Smooth muscle cell (in vitro differentiated cells): ENCODE results near the gene LDAH. TPM values are rescaled to one million over a fixed set of nuclear protein-coding genes. Genes with fewer than 3 reads are reported as not detected.

ENCODE experiments used
- DNase-seq: peaks from one replicate; lab custom pipeline; 2025; ENCODE audit not compliant: unreplicated experiment; lab: John Stamatoyannopoulos, UW
- H2AFZ ChIP-seq: fragments of 200-600 bp; sonication (generic); 2 replicates; pipeline ENCODE4 v1.6.0; 2016; ENCODE audit warnings: antibody characterized with exemption, low read depth, mild to moderate bottlenecking
- H3F3A ChIP-seq: fragments of 200-600 bp; sonication (generic); 2 replicates; pipeline ENCODE4 v1.6.0; 2017; ENCODE audit warnings: antibody characterized with exemption, low read depth
- H3K27ac ChIP-seq: fragments of 200-600 bp; sonication (generic); 2 replicates; pipeline ENCODE4 v1.5.1; 2016; ENCODE audit warnings: low read depth, mild to moderate bottlenecking
- H3K27me3 ChIP-seq: fragments of 200-600 bp; sonication (generic); 2 replicates; pipeline ENCODE4 v1.6.1; 2016; ENCODE audit warnings: low read depth, mild to moderate bottlenecking
- H3K36me3 ChIP-seq: fragments of 200-600 bp; sonication (generic); 2 replicates; pipeline ENCODE4 v1.5.1; 2016; ENCODE audit warnings: low read depth
- H3K4me1 ChIP-seq: fragments of 200-600 bp; sonication (generic); 2 replicates; pipeline ENCODE4 v1.5.1; 2016; ENCODE audit warnings: low read depth
- H3K4me2 ChIP-seq: fragments of 200-600 bp; sonication (generic); 2 replicates; pipeline ENCODE4 v1.6.0; 2016; ENCODE audit warnings: mild to moderate bottlenecking
- H3K4me3 ChIP-seq: fragments of 200-600 bp; sonication (generic); 2 replicates; pipeline ENCODE4 v1.5.1; 2016; ENCODE audit warnings: mild to moderate bottlenecking
- H3K79me2 ChIP-seq: fragments of 200-600 bp; sonication (generic); 2 replicates; pipeline ENCODE4 v1.6.0; 2016; ENCODE audit warnings: low read depth, mild to moderate bottlenecking
- H3K9ac ChIP-seq: fragments of 200-600 bp; sonication (generic); 2 replicates; pipeline ENCODE4 v1.6.0; 2016; ENCODE audit warnings: low read depth
- H3K9me3 ChIP-seq: fragments of 200-600 bp; sonication (generic); replicated peaks from 2 replicates; pipeline ENCODE4 v1.5.1; 2016; ENCODE audit warnings: low read depth
- H4K20me1 ChIP-seq: fragments of 200-600 bp; sonication (generic); 2 replicates; pipeline ENCODE4 v1.6.0; 2016; ENCODE audit warnings: low read depth
- WGBS: methylation state at CpG from one replicate; pipeline ENCODE4 v1.1.7; 2016; ENCODE audit warnings: low lambda C conversion rate; 5-methylcytosine and 5-hydroxymethylcytosine counted together
- polyA plus RNA-seq: library from polyadenylated mRNA; unstranded; fragments of >200 nt; fragmentation: Nextera tagmentation; extraction: Ambion mirVana; gene quantifications from 2 replicates; pipeline ENCODE4 v1.2.1, GENCODE V29; 2016
- total RNA-seq: library from RNA; depleted of rRNA; stranded (reverse); fragments of >200 nt; gene quantifications from 2 replicates; pipeline ENCODE4 v1.2.3, GENCODE V29; 2014
- TF ChIP-seq, protein P1 (sequence below): fragments of 200-600 bp; sonication (generic); IDR thresholded peaks from 2 replicates; pipeline ENCODE4 v1.5.1; 2017; ENCODE audit warnings: borderline replicate concordance, mild to moderate bottlenecking, antibody characterized with exemption; ENCODE audit not compliant: insufficient read depth, poor library complexity, severe bottlenecking

Gene LDAH
- total and polyA plus RNA-seq, 2 experiments from 2014 or later: 14.9 to 15.7 TPM

GRCh38 chr2:20839052-20839451 lies 16.2 kb upstream of the LDAH start:
- Histone ChIP-seq H3K4me2 (no peak overlapping the region), H3F3A (no peaks in the 10 kb centered on the region), H3K4me1 (no peaks in the 10 kb centered on the region), H4K20me1 (no peaks in the 10 kb centered on the region), H3K9ac (no peak overlapping the region), H3K9me3 (peaks cover 3% of the 10 kb centered on the region), H3K27me3 (peaks cover 29% of the 10 kb centered on the region), H2AFZ (no peak overlapping the region), H3K79me2 (no peaks in the 10 kb centered on the region), H3K27ac (no peak overlapping the region), H3K4me3 (no peak overlapping the region), H3K36me3 (no peaks in the 10 kb centered on the region)
- no peak for DNase-seq
- TF ChIP-seq, protein P1, sequence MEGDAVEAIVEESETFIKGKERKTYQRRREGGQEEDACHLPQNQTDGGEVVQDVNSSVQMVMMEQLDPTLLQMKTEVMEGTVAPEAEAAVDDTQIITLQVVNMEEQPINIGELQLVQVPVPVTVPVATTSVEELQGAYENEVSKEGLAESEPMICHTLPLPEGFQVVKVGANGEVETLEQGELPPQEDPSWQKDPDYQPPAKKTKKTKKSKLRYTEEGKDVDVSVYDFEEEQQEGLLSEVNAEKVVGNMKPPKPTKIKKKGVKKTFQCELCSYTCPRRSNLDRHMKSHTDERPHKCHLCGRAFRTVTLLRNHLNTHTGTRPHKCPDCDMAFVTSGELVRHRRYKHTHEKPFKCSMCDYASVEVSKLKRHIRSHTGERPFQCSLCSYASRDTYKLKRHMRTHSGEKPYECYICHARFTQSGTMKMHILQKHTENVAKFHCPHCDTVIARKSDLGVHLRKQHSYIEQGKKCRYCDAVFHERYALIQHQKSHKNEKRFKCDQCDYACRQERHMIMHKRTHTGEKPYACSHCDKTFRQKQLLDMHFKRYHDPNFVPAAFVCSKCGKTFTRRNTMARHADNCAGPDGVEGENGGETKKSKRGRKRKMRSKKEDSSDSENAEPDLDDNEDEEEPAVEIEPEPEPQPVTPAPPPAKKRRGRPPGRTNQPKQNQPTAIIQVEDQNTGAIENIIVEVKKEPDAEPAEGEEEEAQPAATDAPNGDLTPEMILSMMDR: no peak
- 75% methylated on average over 1 of the region's 1 CpG for WGBS

DNA sequence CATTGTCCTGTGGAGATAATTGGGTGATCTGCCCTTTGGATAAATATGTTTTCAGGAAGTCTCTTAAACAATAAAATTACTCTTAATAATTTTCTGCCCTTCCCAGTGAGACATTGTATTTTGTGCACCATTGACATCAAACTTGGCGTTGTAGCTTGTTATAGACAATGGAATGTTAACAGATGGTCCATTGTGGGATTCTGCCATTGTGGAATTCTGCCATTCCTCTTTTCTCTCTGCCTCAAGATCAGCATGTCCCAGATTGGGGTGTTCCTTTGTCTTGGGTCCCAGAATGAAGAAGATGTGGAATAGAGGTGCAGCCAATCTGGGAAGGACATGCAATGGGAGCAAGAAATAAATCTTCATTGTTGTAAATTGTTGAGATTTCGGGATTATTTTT lies 15.1 kb upstream of the LDAH start:
- H3K4me1 ChIP-seq: no peaks in the 10 kb centered on the region
- H3K4me3 ChIP-seq: no peak overlapping the region
- WGBS: 80% methylated on average over 2 of the region's 2 CpGs
- H3K36me3 ChIP-seq: no peaks in the 10 kb centered on the region
- no peak overlapping the region for H2AFZ ChIP-seq
- no peaks in the 10 kb centered on the region for H4K20me1 ChIP-seq
- no peak for DNase-seq
- H3K79me2 ChIP-seq: no peaks in the 10 kb centered on the region
- no peak overlapping the region for H3K4me2 ChIP-seq
- H3K27ac ChIP-seq: no peak overlapping the region
- TF ChIP-seq, protein P1: no peak
- peaks cover 3% of the 10 kb centered on the region for H3K9me3 ChIP-seq
- peaks cover 29% of the 10 kb centered on the region for H3K27me3 ChIP-seq
- H3K9ac ChIP-seq: no peak overlapping the region
- no peaks in the 10 kb centered on the region for H3F3A ChIP-seq

DNA sequence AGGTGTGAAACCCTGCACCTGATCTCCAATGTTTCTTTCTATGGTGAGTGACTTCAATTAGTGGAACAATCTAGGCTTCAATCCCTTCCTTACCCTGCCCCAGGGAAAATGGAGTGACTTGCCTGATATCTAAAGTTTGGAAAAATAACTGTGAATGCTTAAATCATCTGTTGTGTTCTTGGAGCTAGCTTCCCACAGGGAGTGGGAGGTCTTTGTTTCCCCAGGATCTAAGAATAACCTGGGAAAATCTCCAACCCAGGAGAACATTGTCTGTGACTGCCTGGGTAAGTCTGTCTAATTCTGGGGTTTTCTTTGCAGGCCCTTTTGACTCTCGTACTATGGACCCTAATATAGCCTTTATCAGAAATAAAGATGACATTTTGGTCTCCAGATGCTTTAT lies 13.6 kb upstream of the LDAH start:
- no peak overlapping the region for H3K9ac ChIP-seq
- peaks cover 24% of the 10 kb centered on the region for H3K27me3 ChIP-seq
- no peaks in the 10 kb centered on the region for H4K20me1 ChIP-seq
- H3F3A ChIP-seq: no peaks in the 10 kb centered on the region
- peaks cover 3% of the 10 kb centered on the region for H3K9me3 ChIP-seq
- DNase-seq: no peak
- no peaks in the 10 kb centered on the region for H3K36me3 ChIP-seq
- no peak overlapping the region for H3K4me3 ChIP-seq
- no peaks in the 10 kb centered on the region for H3K4me1 ChIP-seq
- H3K79me2 ChIP-seq: no peaks in the 10 kb centered on the region
- no peak overlapping the region for H3K27ac ChIP-seq
- TF ChIP-seq, protein P1: no peak
- H3K4me2 ChIP-seq: no peak overlapping the region
- WGBS: 69% methylated on average over 1 of the region's 1 CpG
- H2AFZ ChIP-seq: no peak overlapping the region

GRCh38 chr2:20834331-20834730 lies 11.4 kb upstream of the LDAH start:
- no peak for DNase-seq
- H3K27me3 ChIP-seq: peaks cover 23% of the 10 kb centered on the region
- H2AFZ ChIP-seq: no peak overlapping the region
- H3K9me3 ChIP-seq: peaks cover 3% of the 10 kb centered on the region
- no peaks in the 10 kb centered on the region for H4K20me1 ChIP-seq
- H3K4me3 ChIP-seq: no peak overlapping the region
- no peaks in the 10 kb centered on the region for H3K79me2 ChIP-seq
- no peak overlapping the region for H3K4me2 ChIP-seq
- H3K9ac ChIP-seq: no peak overlapping the region
- WGBS: 87% methylated on average over 2 of the region's 2 CpGs
- no peaks in the 10 kb centered on the region for H3F3A ChIP-seq
- TF ChIP-seq, protein P1: no peak
- H3K27ac ChIP-seq: no peak overlapping the region
- no peaks in the 10 kb centered on the region for H3K36me3 ChIP-seq
- no peaks in the 10 kb centered on the region for H3K4me1 ChIP-seq
